ENCODE measurements around the gene TIRAP. TPM values are rescaled to one million over a fixed set of nuclear protein-coding genes. Genes with fewer than 3 reads are reported as not detected.
A peak's percentile ranks its signal among the peaks of the same experiment; 100 is the strongest.
"Not testable (repeated sequence)": the region's sequence is repeated elsewhere in the genome, so short reads cannot be mapped to it uniquely, and the experiment has no call there.

The TIRAP gene
- total RNA-seq, 2 donors from 2014 or later = 7.7 to 12.5 TPM

DNA sequence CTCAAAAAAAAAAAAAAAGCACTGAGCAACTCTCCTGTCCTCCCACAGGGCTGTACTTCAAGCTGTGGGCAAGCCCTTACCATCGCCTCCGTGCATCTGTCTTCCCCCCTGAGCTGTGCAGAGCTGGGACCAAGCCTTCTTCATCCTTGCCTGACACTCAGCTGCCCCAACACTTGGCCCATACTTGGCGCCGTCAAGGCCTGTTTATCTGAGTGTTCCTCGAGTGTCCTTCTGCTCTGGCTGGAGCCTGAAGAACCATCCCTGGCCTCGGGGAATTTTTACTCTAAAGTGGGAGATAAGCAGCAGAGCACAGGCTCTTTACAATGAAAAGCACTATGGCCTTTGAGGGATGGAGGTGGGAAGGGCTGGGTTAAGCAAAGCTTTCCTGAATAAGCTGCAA lies 1.6 kb upstream of the TIRAP start:
- no peak for DNase-seq (ENCODE audit: low spot score)
- intact Hi-C loops (cut with DNase I) = no loop called here

DNA sequence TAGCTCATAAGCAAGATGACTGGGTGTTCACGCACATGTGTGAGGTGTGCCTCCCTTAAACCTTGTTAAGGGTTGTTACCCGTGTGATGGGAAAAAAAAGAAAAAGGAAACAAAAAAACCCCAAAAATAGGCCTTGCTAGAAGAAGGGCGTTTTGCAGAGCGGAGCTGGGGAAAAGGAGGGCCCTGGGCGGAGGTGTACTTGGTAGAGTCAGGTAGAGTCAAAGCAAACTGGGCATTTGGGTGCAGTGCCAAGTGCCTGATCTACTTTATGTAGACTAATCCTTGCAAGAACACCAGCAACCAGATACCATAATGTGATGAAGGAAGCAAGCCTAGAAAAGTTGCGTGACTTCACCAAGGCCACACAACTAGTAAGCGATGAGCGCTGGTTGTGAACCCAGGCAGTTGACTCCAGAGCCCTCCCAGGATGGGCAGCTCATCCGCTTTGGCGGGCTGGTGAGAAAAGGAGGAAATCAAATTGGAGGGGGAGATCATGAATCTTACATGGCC lies 1.2 kb upstream of the TIRAP start:
- no peak for DNase-seq (ENCODE audit: low spot score)
- intact Hi-C loops (cut with DNase I) = no loop called here

DNA sequence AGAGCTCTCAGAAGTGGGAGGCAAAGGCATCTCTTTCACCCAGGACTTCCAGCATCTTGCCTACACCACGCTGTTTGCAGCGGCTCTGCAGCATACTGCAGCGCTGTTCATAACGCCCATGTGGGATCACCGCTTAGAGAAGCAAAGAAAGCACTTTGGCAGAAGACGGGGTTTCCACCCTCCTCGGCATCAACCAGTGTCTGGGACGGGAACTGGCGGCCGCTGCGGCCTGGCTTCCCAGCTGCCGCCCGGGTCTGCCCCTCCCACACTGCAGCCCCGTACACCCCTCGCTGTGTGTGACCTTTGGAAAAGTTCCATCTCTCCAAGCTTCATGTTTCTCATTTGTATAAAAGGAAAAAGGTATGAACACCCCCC lies 545 bp upstream of the TIRAP start:
- intact Hi-C loops (cut with DNase I) = no loop called here
- peak; percentile 87 for DNase-seq (ENCODE audit: low spot score)

DNA sequence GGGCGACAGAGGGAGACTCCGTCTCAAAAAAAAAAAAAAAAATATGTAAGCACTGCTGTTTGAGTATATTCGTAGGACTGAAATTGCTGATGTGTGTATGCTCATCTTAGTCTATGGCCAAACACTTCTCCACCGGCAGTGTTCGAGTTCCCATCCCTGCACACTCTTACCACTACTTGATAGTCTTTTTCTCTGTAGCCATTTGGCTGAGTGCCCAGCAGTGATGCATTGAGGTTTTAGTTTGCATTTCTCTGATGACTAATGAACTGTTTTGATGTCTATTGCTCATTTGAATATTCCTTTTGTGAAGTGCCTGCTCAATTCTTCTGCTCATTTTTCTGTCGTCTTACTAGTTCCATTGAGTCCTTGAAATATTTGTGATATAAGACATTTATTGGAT lies 1.9 kb downstream of the TIRAP start:
- DNase-seq (ENCODE audit: low spot score) = peak; percentile 89
- intact Hi-C loops (cut with DNase I) = no loop called here

GRCh38 chr11:126288237-126288636 lies 5.3 kb downstream of the TIRAP start:
- intact Hi-C loops (cut with DNase I) = no loop called here

GRCh38 chr11:126290887-126291286 lies 8.0 kb downstream of the TIRAP start:
- intact Hi-C loops (cut with DNase I) = no loop called here
- no peak for DNase-seq (ENCODE audit: low spot score)

More at GRCh38 chr11:126288237-126288636, 5.3 kb downstream of the TIRAP start:
- no peak for DNase-seq (ENCODE audit: low spot score)

- DNase-seq (ENCODE audit: low spot score) = no peak
- intact Hi-C loops (cut with DNase I) = no loop called here
Measured at GRCh38 chr11:126293726-126294125, 10.8 kb downstream of the TIRAP start.

GRCh38 chr11:126297004-126297403 lies 14.1 kb downstream of the TIRAP start:
- intact Hi-C loops (cut with DNase I) = no loop called here
- DNase-seq (ENCODE audit: low spot score) = no peak

- intact Hi-C loops (cut with DNase I) = no loop called here
- peak; percentile 97 for DNase-seq (ENCODE audit: low spot score)
Measured at GRCh38 chr11:126303623-126304456, 20.9 kb downstream of the TIRAP start, which contains the start of gene DCPS. Gene DCPS, plus strand, starts transcription at chr11:126304060. Its CDS starts 21 bp downstream, at chr11:126304081.

GRCh38 chr11:126304457-126305075 lies 21.7 kb downstream of the TIRAP start:
- no peak for DNase-seq (ENCODE audit: low spot score)
- intact Hi-C loops (cut with DNase I) = no loop called here

GRCh38 chr11:126305699-126306098 lies 22.8 kb downstream of the TIRAP start:
- intact Hi-C loops (cut with DNase I) = no loop called here
- DNase-seq (ENCODE audit: low spot score) = no peak

DNA sequence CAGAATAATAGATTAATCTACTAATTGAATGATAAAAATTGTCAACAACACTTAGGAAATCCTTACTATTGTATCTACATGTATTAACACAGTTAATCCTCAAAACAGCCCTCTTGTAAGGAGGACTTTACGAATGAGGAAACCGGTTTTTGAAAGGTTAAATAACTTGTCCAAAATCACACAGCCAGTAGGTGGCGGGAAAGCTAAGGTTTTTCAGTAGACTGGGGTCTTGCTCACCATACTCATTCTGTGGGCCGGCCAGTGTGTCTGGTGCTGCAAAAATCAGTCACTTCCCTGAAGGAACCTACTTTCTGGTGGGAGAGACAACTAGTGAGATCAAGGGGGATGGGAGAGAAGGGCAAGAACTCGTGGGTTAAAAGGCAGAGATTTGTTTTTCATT lies 24.8 kb downstream of the TIRAP start:
- intact Hi-C loops (cut with DNase I) = no loop called here
- DNase-seq (ENCODE audit: low spot score) = no peak

DNA sequence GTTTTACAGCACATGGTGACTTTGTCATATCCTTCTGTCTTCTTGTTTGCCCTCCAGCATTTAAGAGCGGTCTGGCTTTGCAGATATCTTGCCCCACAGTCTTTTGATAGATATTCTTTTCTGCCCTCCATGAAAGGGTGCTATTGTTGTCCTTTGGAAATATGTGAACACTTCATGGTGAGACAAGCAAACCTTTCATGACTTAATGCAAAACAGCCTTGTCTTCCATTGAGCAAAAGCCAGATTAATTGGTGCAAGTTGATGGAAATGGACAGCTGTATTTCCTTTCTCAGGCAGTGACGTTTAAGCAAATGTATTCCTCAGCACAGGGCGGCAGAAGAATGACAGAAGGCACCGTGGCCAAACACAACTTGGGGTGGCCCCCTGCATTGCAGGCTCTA lies 25.4 kb downstream of the TIRAP start:
- intact Hi-C loops (cut with DNase I) = no loop called here
- DNase-seq (ENCODE audit: low spot score) = no peak

GRCh38 chr11:126308771-126309170 lies 25.9 kb downstream of the TIRAP start:
- DNase-seq (ENCODE audit: low spot score); intact Hi-C loops (cut with DNase I): not testable (repeated sequence)

DNA sequence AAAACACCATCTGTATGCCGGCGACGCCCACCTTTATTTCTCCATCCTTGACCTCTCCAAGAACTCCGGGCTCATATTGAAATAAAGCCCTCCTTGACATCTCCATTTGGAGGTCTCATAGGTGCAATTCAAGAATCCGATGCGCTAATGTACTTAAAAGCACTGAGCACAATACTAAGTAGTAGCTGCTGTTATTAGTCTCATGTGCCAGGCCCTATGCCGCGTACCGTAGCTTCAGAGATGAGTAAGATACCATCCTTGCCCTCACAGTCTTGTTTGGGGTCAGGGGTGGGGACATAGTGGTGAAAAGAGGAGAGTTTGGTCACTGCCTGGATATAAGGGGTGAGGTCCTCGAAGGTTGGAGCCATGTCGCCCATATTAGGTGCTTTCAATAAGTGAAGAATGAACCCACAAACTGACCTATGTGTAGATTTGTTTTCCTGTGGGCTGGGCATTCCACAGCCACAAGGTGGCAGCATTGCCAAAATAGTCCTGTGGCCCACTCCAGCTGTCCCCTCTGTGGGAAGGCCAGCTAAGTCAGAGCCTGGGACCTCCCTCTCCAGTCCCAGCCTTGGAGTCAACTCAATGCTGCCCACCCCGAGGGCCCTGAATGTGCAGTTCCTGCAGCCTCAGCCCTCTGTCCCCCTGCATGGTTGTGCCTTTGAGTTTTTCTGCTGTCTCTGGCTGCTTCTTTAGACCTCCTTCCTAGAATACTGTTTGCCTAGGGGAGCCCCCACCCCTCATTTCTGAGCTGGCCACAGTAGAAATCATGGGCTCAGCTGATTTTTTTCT lies 27.5 kb downstream of the TIRAP start:
- DNase-seq (ENCODE audit: low spot score) = peak; percentile 88
- intact Hi-C loops (cut with DNase I) = loop anchor here (2.0 to 5.0 kb wide), 3 partner anchors 112 to 170 kb away; no protein-coding TSS in a partner anchor

DNA sequence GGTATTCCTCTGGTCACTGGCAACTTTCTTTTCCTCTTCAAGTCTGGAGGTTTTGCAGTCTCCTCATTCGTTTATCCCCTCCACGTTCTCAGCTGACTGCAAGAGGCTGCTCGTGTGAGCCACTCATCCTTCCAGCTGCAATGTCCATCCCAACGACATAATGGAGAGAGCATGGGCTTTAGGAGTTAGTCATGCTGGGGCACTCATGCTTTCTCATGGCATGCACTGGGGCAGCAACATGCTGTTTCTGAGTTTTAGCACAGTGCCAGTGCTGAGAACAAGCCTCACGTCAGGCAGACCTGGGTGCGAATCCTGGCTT lies 28.1 kb downstream of the TIRAP start:
- intact Hi-C loops (cut with DNase I) = loop anchor here (2.0 to 5.0 kb wide), 3 partner anchors 111 to 170 kb away; no protein-coding TSS in a partner anchor
- DNase-seq (ENCODE audit: low spot score) = no peak

- intact Hi-C loops (cut with DNase I) = loop anchor here (2.0 to 5.0 kb wide), 3 partner anchors 111 to 169 kb away; no protein-coding TSS in a partner anchor
- DNase-seq (ENCODE audit: low spot score) = no peak
Measured at GRCh38 chr11:126311401-126312291, 28.8 kb downstream of the TIRAP start.

DNA sequence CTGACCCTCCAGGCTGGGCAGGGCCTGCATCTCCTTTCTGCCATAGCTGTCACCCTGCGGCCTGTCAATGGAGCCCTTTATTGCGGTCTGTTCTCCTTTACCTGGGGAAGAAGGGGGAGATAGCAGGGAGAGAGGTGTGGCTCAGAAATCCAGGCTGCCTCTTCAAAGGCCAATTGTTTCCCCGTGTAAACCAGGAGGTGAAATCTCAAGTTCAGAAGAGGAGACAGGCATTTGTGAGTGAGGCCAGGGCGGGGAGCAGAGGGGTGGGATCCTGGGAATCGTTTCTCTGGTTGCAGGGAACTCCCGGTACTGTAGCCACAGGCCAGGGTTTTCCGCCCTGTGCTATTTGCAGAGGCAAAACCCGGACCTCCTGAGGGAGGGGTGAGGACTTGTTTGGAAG lies 30.1 kb downstream of the TIRAP start:
- intact Hi-C loops (cut with DNase I) = loop anchor here in 1 of 2 donors (5.0 kb wide), 1 partner anchor 109 kb away; no protein-coding TSS in a partner anchor
- no peak for DNase-seq (ENCODE audit: low spot score)

- intact Hi-C loops (cut with DNase I) = loop anchor here in 1 of 2 donors (5.0 kb wide), 1 partner anchor 108 kb away; no protein-coding TSS in a partner anchor
Measured at GRCh38 chr11:126313826-126314225, 30.9 kb downstream of the TIRAP start.

More at GRCh38 chr11:126313826-126314225, 30.9 kb downstream of the TIRAP start:
- DNase-seq (ENCODE audit: low spot score) = no peak

Data from posterior vena cava (tissue), 2 donors.